GM20000 (cell line): ENCODE measurements around the gene FTL.

Experiments used
- DNase-seq: peaks from one replicate; pipeline ENCODE4 v3.0.0; 2012; ENCODE audit warnings: low spot score
- CTCF ChIP-seq: IDR thresholded peaks from 2 replicates; pipeline ENCODE4 v1.5.1; 2012; ENCODE audit warnings: mild to moderate bottlenecking, control low read depth; ENCODE audit errors: extremely low read depth, missing control alignments

Gene FTL

GRCh38 chr19:48934837-48935236 lies 30.3 kb upstream of the FTL start:
- no peak for TF ChIP-seq CTCF
- DNase-seq = no peak

GRCh38 chr19:48935864-48936263 lies 29.2 kb upstream of the FTL start:
- DNase-seq = no peak
- no peak for TF ChIP-seq CTCF

- TF ChIP-seq CTCF = no peak
- no peak for DNase-seq
Measured at GRCh38 chr19:48938256-48938655, 26.9 kb upstream of the FTL start.

GRCh38 chr19:48940902-48941301 lies 24.2 kb upstream of the FTL start:
- no peak for TF ChIP-seq CTCF
- no peak for DNase-seq

GRCh38 chr19:48943081-48943480 lies 22.0 kb upstream of the FTL start:
- TF ChIP-seq CTCF = no peak
- no peak for DNase-seq

- no peak for TF ChIP-seq CTCF
- no peak for DNase-seq
Measured at GRCh38 chr19:48945415-48945814, 19.7 kb upstream of the FTL start.

- TF ChIP-seq CTCF = no peak
- DNase-seq = no peak
Measured at GRCh38 chr19:48945817-48946216, 19.3 kb upstream of the FTL start.
